HG02588 (cell line): Measurements from ENCODE around the gene CAPZA2.

ENCODE experiments used
- ATAC-seq: cut with Tn5 transposase; IDR thresholded peaks from one replicate; pipeline ENCODE4 v1.9.1; 2021; ENCODE audit warnings: mild to moderate bottlenecking, moderate library complexity; ENCODE audit not compliant: unreplicated experiment

The CAPZA2 gene

DNA sequence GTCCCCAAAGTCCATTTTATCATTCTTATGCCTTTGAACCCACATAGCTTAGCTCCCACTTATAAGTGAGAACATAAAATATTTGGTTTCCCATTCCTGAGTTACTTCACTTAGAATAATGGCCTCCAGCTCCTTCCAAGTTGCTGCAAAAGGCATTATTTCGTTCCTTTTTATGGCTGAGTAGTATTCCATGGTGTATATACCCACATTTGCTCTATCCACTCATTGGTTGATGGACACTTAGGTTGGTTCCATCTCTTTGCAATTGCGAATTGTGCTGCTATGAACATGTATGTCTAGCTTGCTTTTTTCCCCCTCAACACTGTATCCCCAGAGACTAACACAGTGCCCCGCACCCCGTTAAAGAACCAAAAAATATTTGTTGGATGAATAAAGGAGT lies 670 bp upstream of the CAPZA2 start:
- no peak for ATAC-seq

GRCh38 chr7:116862951-116863670 lies 724 bp downstream of the CAPZA2 start:
- peak; percentile 2 for ATAC-seq

DNA sequence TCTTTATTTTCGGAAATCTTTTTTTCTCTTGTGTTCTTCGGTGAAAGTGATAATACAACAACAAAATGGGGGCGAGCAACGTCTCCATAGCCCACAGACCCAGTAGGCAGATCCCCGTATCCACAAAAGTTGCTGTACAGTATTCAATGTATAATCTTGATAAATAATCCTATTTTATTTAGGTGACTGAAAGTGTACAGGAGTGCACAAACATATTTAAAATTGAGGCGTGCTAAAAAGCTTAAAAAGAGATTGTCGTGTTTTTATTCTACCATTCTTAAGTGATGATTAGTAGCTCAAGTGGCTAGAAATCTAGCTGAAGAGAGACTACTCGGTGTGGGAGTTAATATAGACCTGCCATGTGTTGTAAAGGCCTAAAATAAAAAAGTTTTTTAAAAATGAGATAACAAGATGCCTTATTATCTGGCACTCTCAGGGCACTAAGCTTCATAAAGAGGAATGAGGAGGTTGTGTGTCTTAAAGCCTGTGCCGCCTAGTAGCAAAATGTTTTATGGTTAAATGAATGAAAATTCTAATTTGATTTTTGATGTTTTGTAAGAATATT lies 1.6 kb downstream of the CAPZA2 start:
- ATAC-seq: no peak

- ATAC-seq: no peak
These were observed 8.8 kb downstream of the CAPZA2 start for GRCh38 chr7:116871061-116871700.

DNA sequence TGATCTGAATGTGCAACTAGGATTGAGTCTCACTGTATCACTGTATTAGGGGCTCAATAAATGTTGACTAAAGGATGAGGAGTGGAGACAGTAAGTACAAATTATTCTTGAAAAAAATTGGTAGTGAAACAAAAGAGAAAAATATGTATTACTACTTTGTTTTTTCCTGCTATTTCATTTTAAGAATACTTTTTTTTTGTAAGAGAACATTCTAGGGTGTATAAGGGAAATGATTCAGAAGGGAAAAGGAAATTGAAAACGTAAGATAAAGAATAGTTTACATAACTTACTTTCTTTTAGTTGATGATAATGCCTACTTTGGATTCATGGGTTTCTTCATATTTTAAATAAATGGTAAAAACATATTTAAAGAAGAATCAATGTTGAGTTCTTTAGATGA lies 9.6 kb downstream of the CAPZA2 start:
- no peak for ATAC-seq

- no peak for ATAC-seq
These were observed 11.2 kb downstream of the CAPZA2 start for GRCh38 chr7:116873619-116874018.

- no peak for ATAC-seq
These were observed 14.5 kb downstream of the CAPZA2 start for GRCh38 chr7:116876664-116877442.

DNA sequence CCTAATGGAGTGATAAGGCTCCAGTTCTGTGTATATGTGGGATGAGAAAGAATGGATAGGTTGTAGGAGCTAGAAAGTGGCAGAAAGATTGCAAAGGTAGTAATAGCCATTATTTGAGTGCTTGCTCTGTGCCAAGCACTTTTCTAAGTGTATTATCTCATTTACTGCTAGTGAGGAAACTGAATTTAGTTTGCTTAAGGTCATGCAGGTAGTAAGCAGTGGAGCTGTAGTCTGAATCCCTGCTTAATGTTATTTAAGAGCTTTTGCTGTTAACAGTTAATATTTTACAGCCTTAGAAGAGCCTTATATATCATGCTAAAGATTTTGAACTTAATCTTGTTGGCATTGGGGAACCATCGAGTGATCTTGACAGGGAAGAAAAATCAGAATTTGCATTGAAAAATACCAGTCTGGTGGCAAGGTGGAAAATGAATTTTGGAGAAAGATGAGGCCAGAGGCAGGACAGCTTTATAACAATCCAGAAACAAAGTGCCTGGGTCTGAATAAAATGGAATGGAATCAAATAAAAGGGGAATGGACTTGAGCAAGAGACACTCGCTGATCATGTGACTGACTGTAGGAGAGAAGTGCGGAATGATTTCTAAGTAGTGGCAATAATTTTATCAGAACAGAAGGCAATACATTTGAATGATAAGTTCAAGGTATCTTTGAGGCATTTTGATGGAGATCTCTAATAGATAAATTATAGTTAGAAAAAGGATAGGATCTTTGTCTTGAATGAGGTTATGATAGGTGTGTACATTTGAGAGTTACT lies 15.2 kb downstream of the CAPZA2 start:
- no peak for ATAC-seq

DNA sequence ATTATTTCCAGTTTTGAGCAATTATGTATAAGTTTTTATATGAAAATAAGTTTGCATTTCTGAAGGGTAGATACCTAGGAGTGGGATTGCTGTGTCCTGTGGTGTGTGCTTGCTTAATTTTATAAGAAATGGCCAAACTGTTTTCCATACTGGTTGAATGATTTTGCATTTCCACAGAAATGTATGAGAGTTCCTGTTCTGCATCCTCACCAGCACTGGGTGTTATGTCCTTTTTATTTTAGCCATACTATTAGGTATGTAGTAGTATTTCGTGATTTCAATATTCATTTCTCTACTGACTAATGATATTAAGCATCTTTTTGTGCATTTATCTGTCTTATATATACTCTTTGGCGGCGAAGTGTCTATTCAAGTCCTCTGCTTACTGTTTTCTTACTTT lies 22.3 kb downstream of the CAPZA2 start:
- no peak for ATAC-seq

- no peak for ATAC-seq
These were observed 23.3 kb downstream of the CAPZA2 start for GRCh38 chr7:116885724-116886123.

- no peak for ATAC-seq
These were observed 24.3 kb downstream of the CAPZA2 start for GRCh38 chr7:116886543-116887156.

GRCh38 chr7:116888895-116889294 lies 26.5 kb downstream of the CAPZA2 start:
- no peak for ATAC-seq

DNA sequence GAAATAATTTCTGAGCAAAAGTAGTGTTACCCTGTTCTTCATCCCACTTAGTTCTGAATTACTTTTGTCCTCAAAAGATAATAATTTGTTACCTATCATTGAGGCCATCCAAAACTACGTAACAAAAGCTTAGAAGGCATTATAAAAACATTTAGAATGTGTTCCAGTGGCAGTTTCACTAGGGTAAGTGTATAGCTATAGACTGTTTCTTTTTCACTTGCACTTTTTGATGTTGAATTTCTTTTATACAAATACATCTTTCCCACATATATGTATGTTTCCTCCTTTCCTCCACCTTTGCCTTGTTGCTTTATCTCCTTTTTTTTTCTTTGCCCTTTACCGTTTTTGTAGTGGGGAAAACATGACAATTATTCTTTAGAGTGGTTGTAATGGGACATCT lies 33.5 kb downstream of the CAPZA2 start:
- ATAC-seq: no peak

- no peak for ATAC-seq
These were observed 35.3 kb downstream of the CAPZA2 start for GRCh38 chr7:116897661-116898060.

DNA sequence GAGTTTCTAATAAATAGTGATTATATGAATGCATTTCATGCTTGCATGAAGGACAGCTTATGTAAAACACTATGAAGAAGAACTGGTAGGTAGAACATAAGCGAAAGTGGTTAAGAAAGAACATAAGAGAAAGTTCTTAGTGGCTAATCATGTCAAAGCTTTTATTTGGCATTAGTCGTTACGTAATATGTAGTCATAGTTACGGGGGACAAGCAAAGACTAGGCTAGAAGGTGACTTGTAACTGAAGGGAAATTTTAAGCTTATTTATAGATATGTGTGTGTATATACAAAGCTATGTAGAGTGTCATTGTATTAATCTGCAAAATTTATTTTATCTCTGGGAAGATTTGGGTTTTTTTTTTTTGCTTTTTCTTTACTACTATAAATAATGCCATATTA lies 36.9 kb downstream of the CAPZA2 start:
- ATAC-seq: no peak

DNA sequence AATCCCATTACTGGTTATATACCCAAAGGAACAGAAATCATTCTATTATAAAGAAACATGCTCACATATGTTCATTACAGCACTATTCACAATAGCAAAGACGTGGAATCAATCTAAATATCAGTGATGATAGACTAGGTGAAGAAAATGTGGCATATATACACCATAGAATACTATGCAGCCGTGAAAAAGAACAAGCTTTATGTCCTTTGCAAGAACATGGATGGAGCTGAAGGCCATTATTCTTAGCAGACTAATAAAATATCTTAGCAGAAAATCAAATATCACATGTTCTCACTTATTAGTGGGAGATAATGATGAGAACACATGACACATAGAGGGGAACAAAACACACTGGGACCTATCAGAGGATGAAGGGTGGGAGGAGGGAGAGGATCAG lies 38.8 kb downstream of the CAPZA2 start:
- no peak for ATAC-seq

DNA sequence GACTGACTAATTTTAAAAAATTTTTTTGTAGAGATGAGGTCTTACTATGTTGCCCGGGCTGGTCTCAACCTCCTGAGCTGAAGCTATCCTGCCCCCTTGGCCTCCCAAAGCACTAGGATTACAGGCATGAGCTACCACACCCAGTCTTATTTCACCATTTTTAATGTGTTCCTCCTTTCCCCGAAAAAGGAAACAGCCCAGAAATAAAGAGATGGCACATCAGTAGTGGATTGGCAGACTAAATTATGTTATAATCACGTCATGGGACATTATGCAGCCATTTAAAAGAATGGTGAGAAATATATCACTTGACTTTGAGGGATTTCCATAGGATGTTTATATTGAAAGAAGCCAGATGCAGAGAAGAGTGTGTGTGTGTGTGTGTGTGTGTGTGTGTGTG lies 40.5 kb downstream of the CAPZA2 start:
- ATAC-seq: no peak

GRCh38 chr7:116906391-116906790 lies 44.0 kb downstream of the CAPZA2 start:
- ATAC-seq: no peak

GRCh38 chr7:116910383-116910782 lies 48.0 kb downstream of the CAPZA2 start:
- no peak for ATAC-seq

DNA sequence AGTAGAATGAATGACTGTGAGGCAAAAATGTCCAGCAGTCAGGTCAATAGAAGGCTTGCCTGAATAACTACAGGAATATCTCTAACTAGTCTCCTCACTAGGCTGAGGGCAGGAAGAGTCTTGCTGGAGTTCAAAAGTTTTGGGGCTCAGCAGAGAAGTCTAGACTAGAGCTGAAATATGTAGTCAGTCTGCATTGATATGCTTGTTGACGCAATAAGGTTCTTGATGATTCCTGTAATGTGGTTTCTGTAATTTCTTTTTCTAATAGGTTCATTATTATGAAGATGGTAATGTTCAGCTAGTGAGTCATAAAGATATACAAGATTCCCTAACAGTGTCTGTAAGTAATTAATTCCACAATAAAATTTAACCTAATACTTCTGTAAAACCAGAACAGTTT lies 49.4 kb downstream of the CAPZA2 start:
- ATAC-seq: no peak
